ENCODE results near the gene UTY. TPM values are rescaled to one million over a fixed set of nuclear protein-coding genes. Genes with fewer than 3 reads are reported as not detected.

UTY gene
- total and polyA plus RNA-seq, 2 of the 8 experiments (the other 6 are each of a cell fraction or from before 2014, with no cell fraction given) = 7.2 to 20.4 TPM

- no peak for FAIRE-seq
Observed at GRCh38 chrY:13445566-13445965, 34.3 kb downstream of the UTY start.

More at GRCh38 chrY:13445566-13445965, 34.3 kb downstream of the UTY start:
- H3K79me1 ChIP-seq (ENCODE audit: low read depth, low read length) = no peaks in the 10 kb centered on the region
- ChIA-PET POLR2A (ENCODE audit: partially characterized antibody) (interaction anchor here (0.8 kb wide), 1 partner anchor 21 kb away, joined by 3 read pairs; no protein-coding TSS in a partner anchor), CTCF (ENCODE audit: partially characterized antibody) (no interaction called here)
- no peak overlapping the region for H3K9ac ChIP-seq (replicated peaks in 1 of 4; ENCODE audit: extremely low read depth in 1 of 4, low read depth in 3 of 4, low read length in 3 of 4)
- H3K9me3 ChIP-seq (ENCODE audit: insufficient read depth in 2 of 2, low read depth in 1 of 2, low read length in 1 of 2) = no peaks in the 10 kb centered on the region
- H3K18ac ChIP-seq (ENCODE audit: extremely low read depth, low read length) = no peak overlapping the region
- H3K27ac ChIP-seq (ENCODE audit: low read depth, low read length) = no peak overlapping the region
- H4K8ac ChIP-seq (ENCODE audit: extremely low read depth, insufficient read depth, low read length) = no peak overlapping the region
- H3K27me3 ChIP-seq (replicated peaks in 1 of 4; ENCODE audit: control insufficient read depth in 3 of 4, extremely low read depth in 1 of 4, insufficient read depth in 3 of 4, low read length in 3 of 4) = no peaks in the 10 kb centered on the region
- WGBS, 2 experiments (ENCODE audit: extremely low coverage in 1 of 2, insufficient coverage in 1 of 2, insufficient read length in 1 of 2, insufficient replicate concordance in 2 of 2, low coverage in 1 of 2, low lambda C conversion rate in 2 of 2, missing lambda C conversion rate in 1 of 2) = 100% methylated on average over 1 of the region's 1 CpG; no CpG with 5 or more reads in 1 of the 2 experiments
- no peak overlapping the region for H4K91ac ChIP-seq (replicated peaks; ENCODE audit: insufficient read length, low read length)
- H3K4ac ChIP-seq (replicated peaks; ENCODE audit: insufficient read length, low read depth, low read length) = no peak overlapping the region
- H3K4me1 ChIP-seq (replicated peaks in 1 of 4; ENCODE audit: control insufficient read depth in 3 of 4, insufficient read depth in 4 of 4, low read length in 3 of 4) = no peaks in the 10 kb centered on the region
- TF ChIP-seq EGR1 (IDR thresholded peaks at IDR 0.05; ENCODE audit: borderline replicate concordance, low read depth, low read length) = no peak
- H2AK5ac ChIP-seq (ENCODE audit: low read depth, low read length) = no peak overlapping the region
- H3K79me2 ChIP-seq (ENCODE audit: control insufficient read depth in 1 of 2, insufficient read depth in 2 of 2, low read length in 2 of 2) = peaks cover 0 to 16% of the 10 kb centered on the region in 2 experiments; a peak in 2 of 4 replicates
- H2BK12ac ChIP-seq (ENCODE audit: low read depth, low read length) = no peak overlapping the region
- DNase-seq (ENCODE audit: low read depth in 1 of 2, low spot score in 2 of 2) = no peak
- no peak overlapping the region for H3K4me2 ChIP-seq (ENCODE audit: insufficient read depth in 1 of 2, low read depth in 2 of 2, low read length in 2 of 2)
- no peak overlapping the region for H2BK20ac ChIP-seq (ENCODE audit: low read length)
- no peak overlapping the region for H2BK15ac ChIP-seq (ENCODE audit: low read length)
- H3K4me3 ChIP-seq (ENCODE audit: extremely low read depth in 1 of 4, insufficient read depth in 2 of 4, low read depth in 3 of 4, low read length in 4 of 4) = no peak overlapping the region
- no peak overlapping the region for H3K14ac ChIP-seq (ENCODE audit: insufficient read length)
- H3K23ac ChIP-seq (ENCODE audit: insufficient read length) = no peak overlapping the region
- no peak overlapping the region for H2BK120ac ChIP-seq (replicated peaks; ENCODE audit: low read depth, low read length)
- no peak overlapping the region for H2AFZ ChIP-seq (ENCODE audit: low read length)
- H4K5ac ChIP-seq (ENCODE audit: insufficient read length, low read depth, low read length) = no peak overlapping the region
- peaks cover 0 to 10% (median 0%) of the 10 kb centered on the region in 4 experiments; a peak in 2 of 8 replicates for H3K36me3 ChIP-seq (ENCODE audit: control insufficient read depth in 2 of 4, insufficient read depth in 4 of 4, low read length in 3 of 4)
- no peak overlapping the region for H3K56ac ChIP-seq (replicated peaks; ENCODE audit: insufficient read length, low read depth, low read length)
- H2BK5ac ChIP-seq (ENCODE audit: low read depth, low read length) = no peak overlapping the region
- H4K20me1 ChIP-seq (replicated peaks in 1 of 2; ENCODE audit: control insufficient read depth in 1 of 2, insufficient read depth in 2 of 2, low read length in 2 of 2) = no peaks in the 10 kb centered on the region
- no peaks in the 10 kb centered on the region for H3K23me2 ChIP-seq (ENCODE audit: low read depth, low read length)

Data from H1 (cell line).